HG03432 (cell line): Measurements from ENCODE around the gene GORASP1.
A peak's percentile ranks its signal among the peaks of the same experiment; 100 is the strongest.

ENCODE experiments used
- ATAC-seq: cut with Tn5 transposase; IDR thresholded peaks from one replicate; pipeline ENCODE4 v1.9.1; 2021; ENCODE audit warnings: mild to moderate bottlenecking, moderate library complexity; ENCODE audit not compliant: unreplicated experiment

Gene GORASP1

GRCh38 chr3:39107388-39108199 is at the start of gene GORASP1, which contains the start of gene TTC21A:
Gene GORASP1, minus strand, starts transcription at chr3:39107627. Its CDS starts 86 bp downstream, at chr3:39107541.
Gene TTC21A, plus strand, starts transcription at chr3:39107680. Its CDS starts 158 bp downstream, at chr3:39107838.
- ATAC-seq, result peak; percentile 72

- ATAC-seq, result no peak
Measured at GRCh38 chr3:39156421-39156820, 49.0 kb upstream of the GORASP1 start.

- no peak for ATAC-seq
Measured at GRCh38 chr3:39154280-39155021, 47.0 kb upstream of the GORASP1 start.

GRCh38 chr3:39153977-39154279 is 46.5 kb upstream of the GORASP1 start:
- ATAC-seq, result no peak

- no peak for ATAC-seq
Measured at GRCh38 chr3:39150803-39151631, 43.6 kb upstream of the GORASP1 start.

GRCh38 chr3:39150148-39150802 is 42.8 kb upstream of the GORASP1 start:
- ATAC-seq, result no peak

- ATAC-seq, result no peak
Measured at GRCh38 chr3:39149498-39150147, 42.2 kb upstream of the GORASP1 start.

- ATAC-seq, result no peak
Measured at GRCh38 chr3:39149059-39149455, 41.6 kb upstream of the GORASP1 start.

GRCh38 chr3:39148435-39149058 is 41.1 kb upstream of the GORASP1 start:
- ATAC-seq, result no peak

GRCh38 chr3:39147711-39148434 is 40.4 kb upstream of the GORASP1 start:
- ATAC-seq, result peak; percentile 25

GRCh38 chr3:39146611-39147591 is 39.5 kb upstream of the GORASP1 start:
- ATAC-seq, result peak; percentile 21

- ATAC-seq, result no peak
Measured at GRCh38 chr3:39146083-39146501, 38.7 kb upstream of the GORASP1 start.

GRCh38 chr3:39144748-39145380 is 37.4 kb upstream of the GORASP1 start:
- ATAC-seq, result no peak

GRCh38 chr3:39144095-39144747 is 36.8 kb upstream of the GORASP1 start:
- no peak for ATAC-seq

GRCh38 chr3:39143051-39143885 is 35.8 kb upstream of the GORASP1 start:
- no peak for ATAC-seq

- no peak for ATAC-seq
Measured at GRCh38 chr3:39142067-39142466, 34.6 kb upstream of the GORASP1 start.
